NCI-H748 treated with DMSO at 0.1 percent for 48 hours (cell line): Measurements from ENCODE around the gene MRPL47.
"Not testable (repeated sequence)": the region's sequence is repeated elsewhere in the genome, so short reads cannot be mapped to it uniquely, and the experiment has no call there.

ENCODE experiments used
- DNase-seq: peaks from one replicate; lab custom pipeline; 2025; lab: John Stamatoyannopoulos, UW

MRPL47 gene

DNA sequence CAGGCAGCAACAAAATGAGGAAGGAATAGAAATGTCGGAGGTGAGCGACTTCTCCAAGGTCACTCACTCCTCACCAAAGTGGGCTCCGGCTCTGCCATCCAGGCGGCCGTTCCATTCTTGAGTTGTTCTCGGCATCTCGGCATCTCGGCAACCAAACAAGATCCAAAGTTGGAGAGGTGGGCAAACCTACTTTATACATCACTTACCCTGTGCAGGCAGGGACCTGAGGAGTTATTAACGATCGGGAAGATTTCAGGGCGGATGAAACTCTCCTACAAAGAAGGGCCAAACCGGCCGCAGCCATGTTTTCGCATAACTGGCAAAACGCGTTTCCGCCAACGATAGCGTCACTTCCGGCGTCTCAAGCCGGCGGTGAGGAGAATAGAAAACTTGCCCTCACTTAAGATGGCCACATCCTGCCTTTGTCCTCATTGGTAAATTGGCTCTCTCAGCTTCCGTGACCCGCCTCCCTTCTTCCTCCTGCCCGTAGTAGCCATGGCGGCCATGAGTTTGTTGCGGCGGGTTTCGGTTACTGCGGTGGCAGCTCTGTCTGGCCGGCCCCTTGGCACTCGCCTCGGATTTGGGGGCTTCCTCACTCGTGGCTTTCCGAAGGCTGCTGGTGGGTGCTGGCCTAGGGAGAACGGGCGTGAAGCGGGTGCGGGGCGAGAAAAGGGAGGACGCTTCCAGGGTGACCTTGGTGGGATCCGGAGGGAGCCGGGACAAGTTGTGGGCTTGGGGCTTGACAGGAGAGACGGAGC lies at the start of gene MRPL47, which contains the start of gene NDUFB5:
TSS of gene MRPL47 (minus strand) at position 318 of the 758 bp plus-strand sequence. CDS start at position 304, 14 bp downstream.
TSS of gene NDUFB5 (plus strand) at position 474 of the 758 bp plus-strand sequence. CDS start at position 496, 22 bp downstream.
- DNase-seq, result peak; percentile 79

DNA sequence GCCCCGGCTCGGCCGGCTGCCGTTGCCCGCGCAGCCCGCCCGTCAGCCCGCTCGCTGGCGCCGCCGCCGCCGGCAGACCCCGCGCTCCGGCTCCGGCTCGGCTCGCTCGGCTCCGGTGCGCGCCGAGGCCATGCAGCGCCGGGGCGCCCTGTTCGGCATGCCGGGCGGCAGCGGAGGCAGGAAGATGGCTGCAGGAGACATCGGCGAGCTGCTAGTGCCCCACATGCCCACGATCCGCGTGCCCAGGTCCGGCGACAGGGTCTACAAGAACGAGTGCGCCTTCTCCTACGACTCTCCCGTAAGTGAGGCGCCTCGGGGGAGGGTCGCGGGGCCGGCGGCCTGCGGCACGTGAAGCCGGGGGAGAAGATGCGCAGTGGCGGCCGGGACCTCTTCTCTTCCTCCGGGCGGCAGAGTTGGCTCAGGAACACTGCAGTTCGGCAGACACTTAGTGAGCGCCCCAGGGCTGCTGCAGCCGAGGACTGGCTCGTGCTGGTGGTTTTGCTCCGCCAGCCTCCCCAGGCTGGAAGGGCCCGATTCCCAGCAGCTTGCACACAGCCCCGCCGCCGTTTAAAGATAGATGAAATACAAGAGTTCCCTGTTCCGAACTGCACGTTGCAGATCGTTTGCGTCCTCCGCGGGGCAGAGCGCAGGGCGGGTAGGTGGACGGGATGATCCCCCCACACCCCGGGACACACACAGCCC lies 48.8 kb upstream of the MRPL47 start:
- DNase-seq, result peak; percentile 31

DNA sequence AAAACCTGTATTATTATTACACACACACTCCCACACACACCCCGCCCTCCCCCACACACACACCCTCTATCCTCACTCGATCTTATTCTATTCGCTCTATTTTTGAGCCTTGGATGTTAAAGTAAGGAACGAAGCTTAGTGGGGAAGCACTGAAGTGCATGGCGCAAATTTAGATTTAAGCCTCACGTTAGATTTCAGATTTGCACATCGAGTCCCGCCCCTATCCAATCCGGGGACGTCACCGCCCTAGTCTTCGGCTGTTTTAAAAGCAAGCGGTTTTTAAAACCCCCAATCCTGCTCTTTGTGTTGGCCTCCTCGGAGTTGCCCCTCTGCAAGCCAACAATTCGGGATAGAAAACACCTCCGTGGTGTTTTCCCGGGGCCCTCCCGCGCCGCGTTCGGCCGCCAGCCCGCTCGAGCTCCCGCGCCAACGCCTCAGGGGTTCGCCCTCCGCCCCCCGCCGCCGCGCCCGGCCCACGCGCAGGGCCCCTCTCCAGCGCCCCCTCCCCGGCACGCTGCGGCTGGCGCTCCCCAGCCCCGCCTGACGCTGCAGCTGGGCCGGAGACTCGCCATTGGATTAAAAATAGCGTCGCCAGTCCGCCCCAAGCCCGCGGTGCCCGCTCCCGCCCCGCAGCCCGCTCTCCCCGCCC lies 48.1 kb upstream of the MRPL47 start, which contains the start of gene USP13:
TSS of gene USP13 (plus strand) at position 594 of the 649 bp plus-strand sequence. CDS start 186 bp downstream, outside the sequence.
- peak; percentile 33 for DNase-seq

DNA sequence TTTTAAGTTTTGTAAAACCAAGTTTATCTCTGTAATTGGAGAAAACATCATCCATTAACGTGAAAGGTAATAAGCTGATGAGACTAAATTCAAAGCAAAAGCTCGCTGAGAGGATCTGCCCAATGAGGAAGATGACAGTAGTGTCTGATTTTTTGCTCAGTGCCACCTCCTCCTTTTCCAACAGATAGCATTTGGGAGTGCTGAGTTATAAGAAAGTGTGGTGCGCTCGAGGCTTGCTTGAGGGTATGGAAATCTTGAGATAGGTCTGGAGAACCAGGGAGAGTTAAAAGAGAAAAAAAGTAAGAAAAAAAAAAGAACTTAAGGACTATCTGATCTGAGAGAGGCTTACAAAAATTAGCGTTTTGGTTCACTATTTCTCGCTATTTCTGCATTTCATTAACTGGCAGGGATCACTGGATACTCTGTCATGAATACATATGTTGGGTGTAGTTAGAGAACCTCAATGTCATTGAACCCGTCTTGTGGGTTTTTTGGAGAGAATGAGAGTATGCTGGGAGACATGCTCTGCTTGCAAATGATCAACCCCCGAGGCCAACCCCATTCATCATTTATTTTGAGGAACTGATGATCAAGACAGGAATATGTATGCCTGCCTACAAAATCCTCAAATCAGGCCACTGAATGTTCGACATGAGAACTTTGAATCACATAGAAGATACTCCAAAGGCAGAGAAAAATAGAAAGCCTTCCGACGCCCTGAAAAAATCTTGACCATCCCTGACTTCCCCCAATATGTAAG lies 47.4 kb upstream of the MRPL47 start:
- no peak for DNase-seq

DNA sequence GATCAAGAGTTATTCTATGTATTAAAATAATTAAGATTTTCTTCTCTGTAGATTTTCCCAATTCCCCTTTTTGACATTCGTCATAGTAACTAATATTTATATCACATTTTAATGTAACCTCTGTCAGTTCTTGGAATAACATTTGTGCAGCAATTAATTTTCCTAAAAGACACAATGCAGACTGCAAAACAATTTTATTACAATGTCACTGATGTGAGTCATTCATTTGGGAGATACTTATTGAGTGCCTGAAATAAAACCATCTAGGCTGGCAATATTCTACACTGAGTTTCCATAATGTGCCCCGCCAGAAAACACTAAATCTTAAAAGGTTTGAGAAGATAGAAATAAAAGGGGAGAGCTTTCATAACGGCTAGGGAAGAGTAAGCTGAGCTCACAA lies 41.7 kb upstream of the MRPL47 start:
- DNase-seq, result no peak

DNA sequence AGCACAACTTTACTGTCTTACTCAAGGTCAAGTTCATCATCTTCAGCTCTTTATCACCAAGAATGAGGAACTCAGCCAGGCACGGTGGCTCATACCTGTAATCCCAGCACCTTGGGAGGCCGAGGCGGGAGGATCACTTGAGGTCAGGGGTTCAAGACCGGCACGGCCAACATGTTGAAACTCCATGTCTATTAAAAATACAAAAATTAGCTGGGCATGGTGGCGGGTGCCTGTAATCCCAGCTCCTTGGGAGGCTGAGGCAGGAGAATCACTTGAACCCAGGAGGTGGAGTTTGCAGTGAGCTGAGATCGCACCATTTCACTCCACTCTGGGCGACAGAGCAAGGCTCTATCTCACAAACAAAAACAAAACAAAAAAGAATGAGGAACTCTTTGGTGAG lies 39.4 kb upstream of the MRPL47 start:
- not testable (repeated sequence) for DNase-seq

DNA sequence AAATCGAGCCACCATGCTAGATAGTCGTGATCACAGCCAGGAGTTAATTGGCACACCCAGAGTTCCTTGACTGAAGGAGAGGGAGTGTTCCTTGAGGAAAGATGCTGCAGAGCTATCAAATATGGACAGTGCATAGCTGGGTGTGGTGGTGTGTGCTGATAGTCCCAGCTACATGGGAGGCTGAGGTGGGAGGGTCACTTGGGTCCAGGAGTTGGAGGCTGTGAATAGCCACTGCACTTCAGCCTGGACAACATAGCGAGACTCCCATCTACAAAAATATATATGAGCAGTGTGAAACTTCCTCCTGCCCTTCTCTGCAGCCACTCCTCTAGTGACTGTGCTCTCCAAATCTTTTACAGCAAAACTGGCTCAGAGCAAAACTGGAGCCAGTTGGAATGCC lies 38.4 kb upstream of the MRPL47 start:
- DNase-seq, result no peak

DNA sequence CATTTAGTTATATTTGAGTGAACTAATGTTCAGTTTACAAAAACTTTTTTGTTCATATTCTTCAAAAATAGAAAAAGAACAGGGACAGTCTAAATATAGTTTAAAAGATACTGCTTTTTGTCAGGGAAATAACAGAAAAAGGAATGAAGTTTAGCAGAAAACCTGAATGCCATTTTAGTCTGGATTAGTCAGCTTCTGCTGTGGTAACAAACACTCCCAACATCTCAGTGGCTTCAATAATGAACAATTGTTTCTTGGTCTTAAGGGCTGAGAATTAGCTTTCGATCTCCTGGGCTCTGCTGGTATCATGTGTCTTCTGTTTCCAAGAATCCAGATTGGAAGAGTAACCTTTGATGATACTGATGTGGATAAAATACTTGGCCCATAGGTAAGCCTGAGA lies 36.0 kb upstream of the MRPL47 start:
- no peak for DNase-seq

DNA sequence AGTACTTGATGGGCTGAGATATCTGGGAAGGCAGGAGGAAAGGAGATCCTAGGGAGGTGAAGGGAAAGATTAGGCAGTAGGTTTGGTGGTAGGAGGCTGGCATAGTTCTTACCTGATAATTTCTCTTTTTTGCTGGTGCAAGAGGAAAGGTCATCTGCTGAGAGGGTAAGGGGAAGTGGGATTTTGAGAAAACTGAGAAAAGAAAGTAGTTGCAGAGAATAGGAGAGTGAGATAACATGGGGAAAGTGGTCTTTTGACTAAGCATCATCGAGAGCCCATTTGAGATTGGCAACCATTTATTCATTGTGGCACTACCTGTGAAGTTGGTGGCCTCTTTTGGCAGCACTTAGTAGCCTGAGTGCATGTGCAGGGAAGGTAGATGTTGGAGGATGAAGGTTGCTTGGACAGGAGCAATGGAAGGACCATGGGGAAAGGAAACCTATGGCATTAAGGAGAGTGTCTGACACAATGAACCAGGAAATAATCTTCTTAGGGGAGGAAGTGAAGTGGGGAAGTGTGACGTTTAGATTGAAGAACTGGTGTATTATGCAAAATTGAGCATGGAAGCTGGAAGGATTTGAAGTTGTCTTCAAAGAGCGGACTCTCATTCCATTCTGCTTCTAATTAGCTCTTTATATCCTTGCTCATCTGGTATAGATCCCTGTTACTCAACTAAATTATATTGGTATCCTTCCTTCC lies 26.5 kb upstream of the MRPL47 start:
- DNase-seq, result no peak

DNA sequence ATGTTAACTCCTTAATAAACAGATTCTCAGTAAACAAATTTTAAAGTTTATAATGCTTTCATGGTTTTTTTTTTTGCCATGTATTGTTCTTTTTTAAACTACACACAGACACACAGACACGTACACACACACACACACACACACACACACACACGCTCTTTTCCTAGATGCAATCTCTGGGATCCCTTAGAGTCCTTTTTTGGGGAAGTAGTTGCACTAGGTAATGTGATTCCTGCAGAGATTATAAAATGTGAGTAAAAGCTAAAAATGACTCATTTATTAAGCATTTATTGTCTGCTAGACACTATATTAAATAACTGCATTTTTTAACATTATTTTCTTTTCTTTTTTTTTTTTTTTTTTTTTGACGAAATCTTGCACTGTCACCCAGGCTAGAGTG lies 20.0 kb upstream of the MRPL47 start:
- no peak for DNase-seq

DNA sequence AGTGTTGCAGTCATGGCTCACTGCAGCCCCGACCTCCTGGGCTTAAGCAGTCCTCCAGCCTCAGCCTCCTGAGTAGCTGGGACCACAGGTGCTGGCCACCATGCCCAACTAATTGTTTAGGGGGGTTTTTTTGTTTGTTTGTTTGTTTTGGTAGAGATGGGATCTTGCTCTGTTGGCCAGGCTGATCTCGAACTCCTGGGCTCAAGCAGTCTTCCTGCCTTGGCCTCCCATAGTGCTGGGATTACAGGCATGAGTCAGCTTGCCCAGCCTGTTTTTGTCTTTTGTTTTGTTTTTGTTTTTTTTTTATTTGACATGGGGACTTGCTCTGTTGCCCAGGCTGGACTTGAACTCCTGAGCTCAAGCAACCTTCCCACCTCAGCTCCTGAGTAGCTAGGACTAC lies 17.6 kb upstream of the MRPL47 start:
- DNase-seq, result no peak

DNA sequence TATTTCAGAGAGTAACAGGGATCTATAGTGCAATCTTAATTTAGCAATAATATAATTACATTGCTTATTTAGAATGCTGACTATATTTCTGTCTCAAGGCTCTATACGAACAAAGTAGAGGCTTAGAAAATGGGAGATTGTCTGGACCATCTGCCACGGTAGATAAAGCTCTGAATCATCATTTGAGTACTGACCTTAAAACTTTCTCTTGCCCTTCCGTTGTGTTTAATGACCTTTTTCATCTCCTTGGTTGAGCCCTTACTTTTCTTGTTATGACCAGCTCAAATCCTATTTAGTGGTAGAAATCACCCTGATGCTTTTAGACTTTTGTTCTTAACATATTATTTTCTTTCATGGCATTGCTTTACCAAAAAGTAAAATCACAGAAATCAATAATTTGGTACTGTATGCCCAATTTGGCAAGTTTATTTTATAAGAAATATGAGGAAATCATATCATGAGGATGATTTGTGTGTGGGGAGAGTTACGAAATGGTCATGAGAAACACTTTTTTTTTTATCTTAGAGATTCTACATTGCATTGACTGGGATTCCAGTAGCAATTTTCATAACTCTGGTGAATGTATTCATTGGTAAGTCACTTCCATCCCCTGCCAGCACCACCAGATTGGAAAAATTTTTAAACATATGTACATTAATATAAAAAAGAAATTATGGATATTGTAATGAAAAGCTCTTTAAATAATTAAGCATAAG lies 11.2 kb upstream of the MRPL47 start:
- no peak for DNase-seq

DNA sequence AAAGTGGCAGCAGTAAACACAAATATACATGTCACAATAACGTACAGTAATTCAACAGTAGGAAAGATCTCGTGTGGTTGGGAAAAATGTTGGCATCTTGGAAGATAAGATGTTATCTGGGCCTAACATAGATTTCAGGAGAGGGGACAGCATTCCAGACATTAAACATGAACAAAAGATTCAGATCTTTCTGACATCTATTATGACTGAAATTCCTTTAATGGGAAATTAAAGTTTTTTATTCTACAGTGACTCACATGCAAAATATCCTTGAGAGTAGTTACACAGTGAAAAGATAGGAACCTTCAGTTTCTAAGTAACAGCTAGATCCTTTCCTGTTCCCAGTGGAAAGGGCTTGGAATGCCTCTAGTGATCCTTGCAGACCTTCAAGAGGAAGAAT lies 9.4 kb upstream of the MRPL47 start:
- no peak for DNase-seq

DNA sequence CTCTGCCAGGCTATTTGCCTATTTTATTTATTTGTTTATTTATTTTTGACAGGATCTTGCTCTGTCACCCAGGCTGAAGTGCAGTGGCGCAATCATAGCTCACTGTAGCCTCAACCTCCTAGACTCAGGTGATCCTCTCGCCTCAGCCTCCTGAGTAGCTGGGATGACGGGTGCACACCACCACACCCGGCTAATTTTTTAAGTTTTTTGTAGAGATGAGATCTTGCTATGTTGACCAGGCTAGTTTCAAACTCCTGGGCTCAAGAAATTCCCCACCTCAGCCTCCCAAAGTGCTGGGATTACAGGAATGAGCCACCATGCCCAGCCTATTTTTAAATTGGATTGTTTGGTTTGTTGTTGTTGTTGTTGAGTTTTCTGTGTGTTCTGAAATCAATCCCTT lies 5.6 kb upstream of the MRPL47 start:
- no peak for DNase-seq

DNA sequence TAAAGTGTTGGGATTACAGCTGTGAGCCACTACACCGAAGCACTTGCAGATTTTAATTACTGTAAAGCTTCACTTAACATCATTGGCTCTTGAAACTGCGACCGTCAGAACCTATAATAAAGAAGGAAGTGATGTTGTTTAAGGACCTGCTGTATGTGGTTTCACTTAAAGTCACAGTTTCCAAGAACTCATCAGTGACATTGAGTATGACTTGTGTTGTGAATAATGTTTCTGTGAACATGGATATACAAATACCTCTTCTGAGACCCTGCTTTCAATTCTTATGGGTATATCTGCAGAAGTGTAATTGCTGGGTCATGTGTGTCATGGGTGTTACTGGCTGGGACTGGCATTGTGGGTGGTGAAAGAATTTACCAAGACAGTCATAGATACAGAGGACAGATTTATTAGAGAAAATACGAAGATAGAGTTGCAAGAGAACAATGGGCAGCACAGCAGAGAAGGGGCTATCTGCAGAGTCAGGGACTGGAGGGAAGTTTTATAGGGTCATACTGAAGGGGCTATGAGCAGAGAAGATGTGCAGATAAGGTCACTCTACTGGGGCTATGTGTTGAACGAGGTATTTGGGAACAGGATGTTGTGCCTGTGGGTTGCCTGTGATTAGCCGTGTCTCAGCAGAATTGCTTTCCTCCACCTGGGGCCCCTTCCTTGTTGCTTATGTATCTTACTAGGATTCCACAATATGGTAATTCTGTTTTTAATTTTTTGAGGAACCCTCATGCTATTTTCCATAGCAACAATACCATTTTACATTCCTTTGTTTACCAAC lies 4.7 kb upstream of the MRPL47 start:
- no peak for DNase-seq

DNA sequence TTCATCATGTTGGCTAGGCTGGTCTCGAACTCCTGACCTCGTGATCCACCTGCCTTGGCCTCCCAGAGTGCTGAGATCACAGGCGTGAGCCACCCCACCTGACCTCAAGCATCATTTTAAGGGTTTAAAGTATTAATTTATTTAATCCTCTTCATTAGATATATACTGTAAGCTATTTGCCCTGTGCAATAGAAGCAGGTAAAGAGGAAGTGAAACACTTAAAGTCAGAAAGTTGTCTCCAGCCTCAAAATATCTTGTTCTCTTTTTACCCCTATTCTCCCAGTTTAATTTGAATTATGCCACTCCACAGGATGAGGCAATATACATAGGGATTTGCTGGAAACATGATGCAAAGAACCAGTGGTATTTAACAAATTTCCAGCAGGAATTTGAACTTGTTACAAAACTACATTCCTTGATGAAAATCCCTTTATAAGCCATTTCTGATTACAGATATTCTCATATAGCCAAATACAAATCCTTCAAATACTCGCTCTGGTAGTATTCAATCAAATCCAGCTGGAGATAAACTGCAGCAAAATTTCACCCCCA lies 2.2 kb upstream of the MRPL47 start:
- no peak for DNase-seq

DNA sequence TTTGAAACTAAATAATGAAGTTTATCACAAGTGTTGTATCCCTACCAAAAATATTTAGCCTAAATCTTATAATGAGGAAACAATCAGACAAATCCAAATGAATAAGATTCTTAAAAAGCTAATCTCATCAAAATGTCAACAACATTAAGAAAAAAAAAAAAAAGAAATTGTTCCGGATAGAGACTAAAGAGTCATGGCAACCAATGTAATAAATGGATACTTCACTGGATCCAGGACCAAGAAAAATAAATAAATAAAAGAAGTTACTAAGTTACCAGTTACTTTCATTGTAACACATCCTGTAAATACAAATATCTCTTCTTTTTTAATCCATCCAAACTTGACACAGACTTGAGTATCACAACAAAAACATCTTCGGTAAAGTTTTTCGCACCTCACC lies 607 bp downstream of the MRPL47 start:
- DNase-seq, result no peak

DNA sequence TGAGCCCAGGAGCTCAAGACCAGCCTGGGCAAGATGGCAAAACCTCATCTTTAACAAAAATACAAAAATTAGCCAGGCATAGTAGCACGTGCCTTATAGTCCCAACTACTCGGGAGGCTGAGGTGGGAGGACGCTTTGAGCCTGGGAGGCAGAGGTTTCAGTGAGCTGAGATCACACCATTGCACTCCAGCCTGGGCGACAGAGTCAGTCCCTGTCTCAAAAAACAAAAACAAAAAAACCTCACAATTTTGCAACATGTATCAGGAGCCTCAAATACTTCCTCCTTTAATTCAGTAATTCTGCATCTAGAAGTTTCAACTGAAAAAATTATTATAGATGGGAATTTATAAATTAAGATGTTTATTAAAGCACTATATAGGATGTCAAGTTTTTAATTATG lies 1.1 kb downstream of the MRPL47 start:
- no peak for DNase-seq

DNA sequence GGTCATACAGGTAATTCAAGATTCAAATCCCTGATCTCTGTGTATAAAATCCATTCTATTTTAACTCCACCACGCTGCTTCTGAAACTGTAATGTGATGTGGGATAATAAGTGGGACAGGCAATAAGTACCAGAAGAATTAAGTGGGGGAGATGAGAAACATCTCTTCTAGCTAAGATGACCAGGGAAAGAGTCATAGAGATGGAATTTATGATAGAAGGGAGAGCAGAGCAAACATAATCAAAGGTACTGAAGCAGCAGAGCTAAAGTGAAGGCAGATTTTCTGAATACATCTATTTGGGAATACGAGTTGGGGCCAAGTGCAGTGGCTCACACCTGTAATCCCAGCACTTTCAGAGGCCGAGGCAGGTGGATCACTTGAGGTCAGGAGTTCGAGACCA lies 4.9 kb downstream of the MRPL47 start:
- no peak for DNase-seq

DNA sequence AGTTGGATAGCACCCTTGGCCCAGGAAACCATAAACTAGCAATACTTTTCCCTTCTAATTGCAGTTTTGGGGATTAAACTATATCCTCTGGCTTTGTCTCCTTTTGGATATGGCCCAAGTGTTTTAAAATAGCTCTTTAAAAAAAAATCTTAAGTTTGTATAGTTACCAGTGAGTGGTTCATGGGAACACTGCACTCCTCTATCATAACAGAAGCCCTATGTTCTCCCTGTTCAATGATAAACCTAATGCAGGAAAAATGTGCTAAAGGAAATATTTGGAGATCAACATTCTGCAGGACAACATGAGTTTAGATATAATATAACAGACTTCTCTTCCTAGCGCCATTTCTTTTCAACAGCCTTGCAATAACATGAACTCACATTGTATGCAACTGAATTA lies 13.1 kb downstream of the MRPL47 start:
- DNase-seq, result no peak
